Skeletal muscle cell (primary cell): ENCODE data around the gene GPAT3.
"Not testable (repeated sequence)": the region's sequence is repeated elsewhere in the genome, so short reads cannot be mapped to it uniquely, and the experiment has no call there.

ENCODE experiments used
- DNase-seq: peaks from one replicate; pipeline ENCODE4 v3.0.0-alpha.2; 2010; ENCODE audit warnings: low read depth
- H3K4me3 ChIP-seq: 2 replicates; pipeline ENCODE4 v1.5.1; 2011; ENCODE audit warnings: low read depth, mild to moderate bottlenecking, control low read depth, low read length, moderate library complexity

GPAT3 gene

DNA sequence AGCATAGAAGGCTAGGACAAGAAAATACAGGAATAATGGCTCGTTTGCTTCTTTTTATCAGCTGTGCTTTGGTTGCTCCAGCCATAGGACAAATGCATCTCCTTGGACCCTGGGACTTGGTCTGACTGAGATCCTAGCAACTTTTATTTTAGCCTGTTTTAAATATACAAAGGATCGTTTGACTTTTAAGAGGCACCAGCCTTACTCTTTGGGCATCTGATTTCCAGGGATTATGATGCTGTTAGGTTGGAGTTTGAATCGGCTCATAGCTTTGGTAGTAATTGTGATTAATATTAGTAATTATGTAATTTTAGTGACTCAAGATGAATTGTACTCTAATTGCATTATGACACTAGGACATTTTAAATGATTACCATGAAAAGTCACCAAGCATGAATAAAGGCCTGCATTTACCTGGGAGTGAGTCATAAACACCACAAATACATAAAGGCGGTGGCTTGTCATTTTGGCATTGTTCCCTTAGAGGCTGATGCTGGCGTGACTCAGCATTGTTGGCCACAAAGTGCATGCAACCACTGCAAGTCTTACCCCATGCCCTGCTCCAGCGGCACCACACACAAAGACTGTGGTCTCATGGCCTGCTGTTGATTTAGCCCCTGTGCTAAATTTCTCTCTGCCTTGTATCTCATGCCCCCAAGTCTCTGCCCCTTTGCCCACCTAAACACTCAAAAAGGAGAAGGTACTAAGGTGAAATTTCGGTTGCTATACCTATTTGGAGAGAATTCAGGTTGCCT is 12.4 kb downstream of the GPAT3 start:
- peak; percentile 90 for DNase-seq

GRCh38 chr4:83552083-83552482 is 16.2 kb downstream of the GPAT3 start:
- peak; percentile 76 for DNase-seq
- H3K4me3 ChIP-seq = no peak overlapping the region

More for the DNA sequence above, 12.4 kb downstream of the GPAT3 start:
- H3K4me3 ChIP-seq = no peak overlapping the region

DNA sequence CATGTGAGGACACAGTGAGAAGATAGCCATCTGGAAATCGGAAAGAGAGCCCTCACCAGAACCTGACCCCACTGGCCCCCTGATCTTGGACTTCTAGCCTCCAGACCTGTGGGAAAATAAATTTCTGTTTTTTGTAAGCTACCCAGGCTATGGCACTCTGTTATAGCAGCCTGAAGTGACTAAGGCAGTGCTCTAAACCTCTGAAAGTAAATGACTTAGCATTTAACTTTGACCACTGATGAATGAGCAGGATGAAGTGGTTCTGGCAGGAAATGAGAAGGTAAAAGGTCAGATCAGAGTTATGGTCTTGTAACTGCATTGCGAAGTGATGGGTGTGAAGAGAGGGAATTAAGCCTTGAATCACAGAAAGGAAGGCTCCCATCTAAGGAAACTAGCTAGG is 17.0 kb downstream of the GPAT3 start:
- peak; percentile 62 for DNase-seq
- H3K4me3 ChIP-seq = no peak overlapping the region

- no peak for DNase-seq
- no peak overlapping the region for H3K4me3 ChIP-seq
Measured at GRCh38 chr4:83556006-83556707, 20.2 kb downstream of the GPAT3 start.

DNA sequence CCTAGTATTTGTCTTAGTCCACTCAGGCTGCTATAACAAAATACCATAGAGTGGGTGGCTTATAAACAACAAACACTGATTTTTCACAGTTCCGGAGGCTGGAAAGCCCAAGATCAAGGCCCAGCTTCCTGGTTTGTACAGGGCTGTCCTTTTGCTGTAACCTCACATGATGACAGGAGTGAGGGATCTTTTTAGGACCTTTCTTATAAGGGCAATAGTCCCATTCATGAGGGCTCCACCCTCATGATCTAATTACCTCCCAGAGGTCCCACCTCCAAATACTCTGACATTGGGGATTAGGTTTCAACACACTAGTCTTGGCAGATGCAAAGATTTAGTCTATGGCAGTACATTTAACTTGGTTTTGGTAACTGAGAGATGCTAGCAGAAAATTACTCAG is 20.9 kb downstream of the GPAT3 start:
- DNase-seq = no peak
- no peak overlapping the region for H3K4me3 ChIP-seq

DNA sequence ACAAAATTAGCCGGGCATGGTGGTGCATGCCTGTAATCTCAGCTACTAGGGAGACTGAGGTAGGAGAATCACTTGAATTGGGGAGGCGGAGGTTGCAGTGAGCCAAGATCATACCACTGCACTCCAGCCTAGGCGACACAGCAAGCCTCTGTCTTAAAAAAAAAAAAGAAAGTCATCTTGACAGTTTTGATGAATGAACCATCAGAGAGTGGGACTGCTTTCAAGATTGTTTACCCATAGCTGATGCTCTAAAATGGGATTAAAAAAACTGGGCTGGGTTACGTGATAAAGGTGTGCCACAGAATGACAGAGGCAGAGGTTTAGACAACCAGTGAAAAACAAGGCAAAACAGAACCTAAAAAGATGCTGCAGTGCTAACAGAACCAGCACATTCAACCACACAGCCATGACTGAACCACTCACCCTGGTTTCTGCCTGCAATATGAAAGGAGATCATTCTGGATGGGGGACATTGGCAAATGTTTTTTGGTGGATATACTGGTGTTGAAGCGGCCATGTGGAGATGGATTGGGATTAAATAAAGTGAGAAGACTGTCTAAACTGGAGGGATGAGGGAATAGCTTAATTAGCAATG is 22.2 kb downstream of the GPAT3 start:
- no peak overlapping the region for H3K4me3 ChIP-seq
- DNase-seq = no peak

DNA sequence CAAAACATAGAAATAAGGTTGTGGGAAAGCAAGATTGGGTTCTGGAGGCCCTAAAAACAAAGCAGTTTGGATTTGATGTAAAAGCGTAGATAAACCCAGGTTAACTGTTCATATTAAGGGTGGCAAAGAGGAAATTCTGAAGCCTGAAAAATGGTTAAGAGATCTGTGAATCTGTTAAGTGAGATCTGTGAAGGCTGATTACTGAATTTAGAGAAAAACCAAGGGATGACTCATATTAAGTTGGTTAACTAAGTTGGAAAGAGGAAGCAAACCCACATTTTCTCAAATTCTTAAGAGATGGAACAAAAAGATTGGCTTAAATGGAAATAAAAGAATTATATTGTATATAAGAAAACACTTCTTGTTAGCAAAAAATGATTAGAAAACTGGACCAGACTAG is 22.8 kb downstream of the GPAT3 start:
- DNase-seq = no peak
- no peak overlapping the region for H3K4me3 ChIP-seq

DNA sequence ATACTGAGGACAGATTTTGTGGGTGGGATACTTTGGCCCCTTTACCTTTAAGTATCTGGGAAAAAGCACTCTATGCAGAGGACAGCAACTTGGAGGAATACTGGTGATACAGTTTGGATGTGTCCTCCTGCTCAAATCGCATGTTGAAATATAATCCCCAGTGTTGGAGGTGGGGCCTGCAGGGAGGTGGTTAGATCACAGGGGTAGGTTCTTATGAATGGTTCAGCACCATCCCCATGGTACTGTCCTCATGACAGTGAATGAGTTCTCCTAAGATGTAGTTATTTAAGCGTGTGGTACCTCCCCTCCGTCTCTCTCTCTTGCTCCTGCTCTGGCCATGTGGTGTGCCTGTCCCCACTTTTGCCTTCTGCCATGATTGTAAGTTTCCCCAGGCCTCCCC is 24.6 kb downstream of the GPAT3 start:
- no peak for DNase-seq

DNA sequence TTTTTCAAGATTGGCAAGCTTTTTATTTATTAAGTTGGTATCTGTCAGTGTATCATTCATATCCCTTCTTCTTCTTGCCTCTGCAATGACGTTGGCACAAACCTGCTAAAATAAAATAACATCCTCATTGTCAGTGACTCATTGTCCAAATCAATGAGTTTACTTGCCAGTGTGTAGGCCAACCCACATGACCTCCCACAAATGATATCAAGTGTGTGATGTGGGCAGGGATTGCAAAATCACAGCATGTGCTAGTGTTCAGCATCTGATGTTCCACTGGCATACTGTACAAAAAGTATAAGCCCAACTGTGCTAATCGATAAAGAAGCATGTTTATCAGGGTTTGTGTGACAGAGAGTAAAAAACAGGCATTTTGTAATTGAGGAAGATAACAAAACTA is 25.5 kb downstream of the GPAT3 start:
- no peak overlapping the region for H3K4me3 ChIP-seq
- peak; percentile 41 for DNase-seq

More for the DNA sequence above, 24.6 kb downstream of the GPAT3 start:
- H3K4me3 ChIP-seq = no peak overlapping the region

GRCh38 chr4:83563998-83564397 is 28.1 kb downstream of the GPAT3 start:
- no peak overlapping the region for H3K4me3 ChIP-seq
- DNase-seq = no peak

GRCh38 chr4:83568062-83568461 is 32.2 kb downstream of the GPAT3 start:
- DNase-seq = no peak
- no peak overlapping the region for H3K4me3 ChIP-seq

- DNase-seq = no peak
- no peak overlapping the region for H3K4me3 ChIP-seq
Measured at GRCh38 chr4:83569429-83569828, 33.5 kb downstream of the GPAT3 start.

GRCh38 chr4:83569987-83570386 is 34.1 kb downstream of the GPAT3 start:
- H3K4me3 ChIP-seq = no peak overlapping the region
- no peak for DNase-seq

GRCh38 chr4:83572848-83573247 is 36.9 kb downstream of the GPAT3 start:
- no peak overlapping the region for H3K4me3 ChIP-seq
- DNase-seq = no peak

DNA sequence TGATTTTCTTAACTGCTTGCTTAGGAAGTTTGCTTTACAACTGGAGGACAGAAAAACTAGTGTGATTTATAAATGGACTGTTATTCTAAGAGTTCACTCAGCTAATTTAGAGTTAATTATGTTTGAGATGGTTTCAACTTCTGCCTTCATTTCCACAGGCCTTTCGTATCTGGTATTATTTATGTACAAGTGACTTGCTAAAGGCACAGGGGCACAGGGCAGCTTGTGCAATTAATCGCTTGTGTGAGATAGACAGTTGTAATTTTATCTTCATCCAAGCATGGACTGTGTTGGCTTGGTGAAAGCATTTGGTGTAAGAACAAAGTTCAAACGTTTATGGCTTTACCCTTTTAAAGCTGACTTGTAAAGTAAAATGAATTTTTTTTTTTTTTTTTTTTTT is 38.3 kb downstream of the GPAT3 start:
- no peak for DNase-seq
- no peak overlapping the region for H3K4me3 ChIP-seq

DNA sequence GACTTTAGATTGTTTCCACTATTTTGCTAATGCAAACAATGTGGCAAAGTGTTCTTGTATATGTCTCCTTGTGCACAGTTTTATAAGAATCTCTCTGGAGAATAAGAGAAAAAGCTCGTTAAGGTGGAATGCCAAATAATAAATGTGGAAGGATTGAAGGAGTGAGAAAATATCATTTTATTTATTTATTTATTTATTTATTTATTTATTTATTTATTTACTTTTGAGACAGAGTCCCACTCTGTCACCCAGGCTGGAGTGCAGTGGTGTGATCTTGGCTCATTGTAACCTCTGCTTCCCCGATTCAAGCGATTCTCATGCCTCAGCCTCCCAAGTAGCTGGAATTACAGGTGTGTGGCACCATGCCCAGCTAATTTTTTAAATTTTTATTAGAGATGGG is 40.3 kb downstream of the GPAT3 start:
- not testable (repeated sequence) for H3K4me3 ChIP-seq, DNase-seq

DNA sequence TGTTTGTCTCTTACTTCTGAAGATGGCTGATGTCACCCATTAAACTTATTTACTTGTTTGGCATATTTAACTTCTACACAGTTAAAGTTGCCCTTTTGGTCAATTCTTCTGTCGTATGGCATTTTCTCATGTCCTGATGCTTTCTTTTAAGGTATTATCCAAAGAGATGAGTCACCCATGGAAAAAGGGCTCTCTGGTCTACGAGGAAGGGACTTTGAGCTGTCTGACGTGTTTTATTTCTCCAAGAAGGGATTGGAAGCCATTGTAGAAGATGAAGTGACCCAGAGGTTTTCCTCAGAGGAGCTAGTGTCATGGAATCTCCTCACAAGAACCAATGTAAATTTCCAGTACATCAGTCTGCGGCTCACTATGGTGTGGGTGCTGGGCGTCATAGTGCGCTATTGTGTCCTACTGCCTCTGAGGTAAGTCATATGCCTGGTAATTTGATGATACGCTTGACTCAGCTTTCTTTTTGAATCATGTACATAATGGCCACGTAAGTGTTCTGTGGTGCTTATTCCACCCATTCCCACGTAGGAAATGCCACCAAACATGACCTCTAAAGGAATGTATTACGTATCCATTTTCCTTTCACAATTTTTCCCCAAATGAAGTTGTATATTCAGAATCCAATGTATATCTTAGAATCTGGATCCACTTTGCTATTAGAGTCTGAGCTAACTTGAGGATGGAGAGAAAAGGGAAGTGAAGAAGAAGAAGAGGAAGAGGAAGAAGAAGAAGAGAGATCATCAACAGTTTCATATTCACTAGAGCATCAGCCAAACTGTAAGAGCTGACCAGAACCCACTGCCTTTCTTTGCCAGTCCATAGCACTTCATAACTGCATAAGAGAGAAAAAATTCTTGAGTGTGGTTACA is 45.7 kb downstream of the GPAT3 start:
- H3K4me3 ChIP-seq = no peak overlapping the region
- DNase-seq = no peak

- peak; percentile 26 for DNase-seq
- H3K4me3 ChIP-seq = no peak overlapping the region
Measured at GRCh38 chr4:83582289-83582785, 46.4 kb downstream of the GPAT3 start.

DNA sequence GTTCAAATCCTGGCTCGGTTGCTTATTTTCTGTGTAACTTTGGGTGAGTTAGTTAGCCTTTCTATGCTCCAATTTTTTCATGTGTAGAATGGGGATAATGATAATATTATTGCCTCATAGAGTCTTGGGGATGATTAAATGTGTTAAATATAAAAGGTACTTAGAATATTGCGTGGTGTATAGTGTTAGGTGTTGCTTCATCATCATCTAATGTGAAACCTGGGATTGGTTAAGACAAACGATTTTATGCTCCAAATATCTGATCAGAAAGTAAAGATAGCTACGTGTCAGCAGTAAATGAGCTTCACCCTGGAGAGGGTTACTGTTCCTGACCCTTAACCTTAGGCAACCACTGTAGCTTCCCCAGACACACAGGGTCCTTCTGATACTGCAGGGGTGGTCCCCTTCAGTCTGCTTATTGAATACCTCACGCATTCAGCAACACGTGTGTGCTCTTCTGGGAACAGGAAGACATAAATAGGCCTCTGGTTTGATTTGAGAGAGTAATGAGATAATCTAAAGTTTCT is 50.1 kb downstream of the GPAT3 start:
- no peak overlapping the region for H3K4me3 ChIP-seq

More for the DNA sequence above, 50.1 kb downstream of the GPAT3 start:
- DNase-seq = no peak
